SU-DHL-6 (cell line): ENCODE data around the gene PITPNC1.

Experiments
- H2AFZ ChIP-seq: fragments of 200-600 bp; sonication (generic); 2 replicates; pipeline ENCODE4 v1.6.1; 2014; ENCODE audit warnings: low read depth, mild to moderate bottlenecking, moderate library complexity, mixed read lengths, antibody characterized with exemption, low read length; ENCODE audit not compliant: severe bottlenecking
- H3F3A ChIP-seq: fragments of 200-600 bp; shearing (Covaris generic); 2 replicates; pipeline ENCODE4 v1.6.0; 2016; ENCODE audit warnings: antibody characterized with exemption, mild to moderate bottlenecking; ENCODE audit not compliant: insufficient read depth
- H3K27ac ChIP-seq: fragments of 200-600 bp; sonication (generic); 2 replicates; pipeline ENCODE4 v1.5.1; 2016; ENCODE audit warnings: low read depth, mild to moderate bottlenecking, low read length, moderate library complexity, mixed read lengths
- H3K27me3 ChIP-seq: fragments of 200-600 bp; sonication (generic), shearing (Covaris generic); 2 replicates; pipeline ENCODE4 v1.6.0; 2014; ENCODE audit warnings: mild to moderate bottlenecking, low read length
- H3K36me3 ChIP-seq: fragments of 200-600 bp; sonication (generic); 2 replicates; pipeline ENCODE4 v1.6.1; 2014; ENCODE audit warnings: mild to moderate bottlenecking, low read length, mixed read lengths
- H3K4me2 ChIP-seq: fragments of 300-600, 200-600 bp; shearing (Covaris generic), sonication (generic); 2 replicates; pipeline ENCODE4 v1.6.0; 2014; ENCODE audit warnings: low read length, low read depth, mild to moderate bottlenecking; ENCODE audit not compliant: poor library complexity, severe bottlenecking
- H3K4me3 ChIP-seq: fragments of 200-600 bp; sonication (generic); 2 replicates; pipeline ENCODE4 v1.5.1; 2014; ENCODE audit warnings: antibody characterized with exemption, low read length, mild to moderate bottlenecking, mixed read lengths; ENCODE audit not compliant: insufficient read depth, poor library complexity, severe bottlenecking
- H3K79me2 ChIP-seq: fragments of 200-600 bp; sonication (generic); 2 replicates; pipeline ENCODE4 v1.6.1; 2014; ENCODE audit warnings: mild to moderate bottlenecking, low read length, moderate library complexity; ENCODE audit not compliant: insufficient read depth
- H3K9ac ChIP-seq: fragments of 200-600 bp; sonication (generic); 2 replicates; pipeline ENCODE4 v1.7.0; 2014; ENCODE audit warnings: mild to moderate bottlenecking, low read length
- H3K9me2 ChIP-seq: fragments of 200-600 bp; sonication (generic); replicated peaks from 2 replicates; pipeline ENCODE4 v1.6.1; 2014; ENCODE audit warnings: low read length; ENCODE audit not compliant: insufficient read depth
- H3K9me3 ChIP-seq: fragments of 200-600 bp; sonication (generic); 2 replicates; pipeline ENCODE4 v1.6.1; 2014; ENCODE audit warnings: low read length, mixed read lengths; ENCODE audit not compliant: insufficient read depth
- H4K20me1 ChIP-seq: fragments of 200-600 bp; sonication (generic); 2 replicates; pipeline ENCODE4 v1.6.1; 2014; ENCODE audit warnings: low read depth, mild to moderate bottlenecking, antibody characterized with exemption, low read length, moderate library complexity, mixed read lengths
- EZH2phosphoT487 ChIP-seq: fragments of 200-600 bp; sonication (generic), shearing (Covaris generic); conservative IDR thresholded peaks from 2 replicates; pipeline ENCODE4 v1.6.1; 2018; ENCODE audit warnings: mild to moderate bottlenecking, antibody characterized with exemption, low read length, moderate library complexity, mixed read lengths
- TF ChIP-seq, protein P1 (sequence below): fragments of 200-600 bp; sonication (generic); IDR thresholded peaks from one replicate; pipeline ENCODE4 v1.5.1; 2017; ENCODE audit warnings: antibody characterized with exemption, mild to moderate bottlenecking, low read length, moderate library complexity; ENCODE audit not compliant: insufficient read depth, poor library complexity, severe bottlenecking

Gene PITPNC1

DNA sequence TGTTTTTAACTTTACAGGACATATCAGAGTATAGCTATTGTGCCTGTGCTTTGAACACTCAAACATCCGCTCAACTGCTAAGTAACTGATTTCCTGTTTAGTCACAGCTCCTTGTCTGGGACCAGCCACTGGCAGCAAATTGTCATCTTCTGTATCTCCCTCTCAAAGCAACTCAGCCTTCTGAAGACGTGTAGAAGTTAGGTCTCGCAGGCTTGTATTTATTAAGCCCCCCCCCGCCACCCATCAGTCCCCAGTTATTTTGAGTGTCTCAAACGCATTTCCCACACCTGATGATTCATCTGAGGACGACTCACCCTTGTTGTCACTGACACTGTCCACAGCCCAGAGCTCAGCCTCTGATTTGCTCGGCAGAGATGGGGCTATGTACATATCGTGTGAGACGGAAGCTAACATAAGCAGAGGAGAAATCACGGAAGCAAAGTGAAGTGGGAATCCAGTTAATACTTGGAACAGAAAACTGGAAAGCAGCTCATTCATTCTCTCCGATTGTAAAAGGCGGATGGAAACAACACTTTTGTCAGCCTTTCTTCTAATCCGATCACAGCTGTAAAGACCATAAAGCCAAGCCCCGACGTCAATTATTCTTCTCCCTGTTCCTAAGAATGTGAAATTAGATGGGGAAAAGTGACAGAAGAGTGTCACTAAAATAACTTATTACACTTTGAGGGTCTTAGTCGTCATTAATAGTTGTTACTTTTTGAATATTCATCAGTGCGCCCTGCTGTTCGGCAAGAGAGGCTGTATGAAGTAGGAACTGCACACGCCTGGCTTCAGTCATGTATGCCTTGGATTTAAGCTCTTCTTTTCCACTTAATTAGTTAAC lies 64.2 kb downstream of the PITPNC1 start:
- Histone ChIP-seq H3K27ac (no peak overlapping the region), H3K9me2 (no peaks in the 10 kb centered on the region), H3K4me3 (no peak overlapping the region), H3K9me3 (no peaks in the 10 kb centered on the region), H3K27me3 (no peaks in the 10 kb centered on the region), H4K20me1 (peaks cover 2% of the 10 kb centered on the region; the same call in 1 of the 2 replicates), H3K4me2 (peak overlapping the region; percentile 21), H3F3A (no peaks in the 10 kb centered on the region), H3K36me3 (no peaks in the 10 kb centered on the region), H3K9ac (no peak overlapping the region), H2AFZ (no peak overlapping the region), H3K79me2 (no peaks in the 10 kb centered on the region)
- no peak for TF ChIP-seq EZH2phosphoT487
- TF ChIP-seq, protein P1, sequence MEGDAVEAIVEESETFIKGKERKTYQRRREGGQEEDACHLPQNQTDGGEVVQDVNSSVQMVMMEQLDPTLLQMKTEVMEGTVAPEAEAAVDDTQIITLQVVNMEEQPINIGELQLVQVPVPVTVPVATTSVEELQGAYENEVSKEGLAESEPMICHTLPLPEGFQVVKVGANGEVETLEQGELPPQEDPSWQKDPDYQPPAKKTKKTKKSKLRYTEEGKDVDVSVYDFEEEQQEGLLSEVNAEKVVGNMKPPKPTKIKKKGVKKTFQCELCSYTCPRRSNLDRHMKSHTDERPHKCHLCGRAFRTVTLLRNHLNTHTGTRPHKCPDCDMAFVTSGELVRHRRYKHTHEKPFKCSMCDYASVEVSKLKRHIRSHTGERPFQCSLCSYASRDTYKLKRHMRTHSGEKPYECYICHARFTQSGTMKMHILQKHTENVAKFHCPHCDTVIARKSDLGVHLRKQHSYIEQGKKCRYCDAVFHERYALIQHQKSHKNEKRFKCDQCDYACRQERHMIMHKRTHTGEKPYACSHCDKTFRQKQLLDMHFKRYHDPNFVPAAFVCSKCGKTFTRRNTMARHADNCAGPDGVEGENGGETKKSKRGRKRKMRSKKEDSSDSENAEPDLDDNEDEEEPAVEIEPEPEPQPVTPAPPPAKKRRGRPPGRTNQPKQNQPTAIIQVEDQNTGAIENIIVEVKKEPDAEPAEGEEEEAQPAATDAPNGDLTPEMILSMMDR, result no peak

DNA sequence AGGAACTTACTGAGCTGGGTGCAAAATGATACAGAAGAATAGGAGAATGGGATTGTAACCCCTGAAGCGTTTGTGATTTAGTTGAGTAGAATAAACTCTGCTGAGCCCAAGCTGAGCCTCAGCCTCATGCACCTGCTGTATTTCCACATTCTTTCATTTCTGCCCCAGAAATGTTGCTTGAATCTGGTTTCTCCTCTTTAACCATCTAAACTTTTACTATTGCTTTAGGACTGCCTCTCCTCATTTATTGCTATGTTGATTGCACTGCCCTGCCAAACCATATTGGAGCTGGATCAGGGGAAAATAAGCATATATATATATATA lies 64.8 kb downstream of the PITPNC1 start:
- Histone ChIP-seq H3F3A (no peaks in the 10 kb centered on the region), H3K9me3 (no peaks in the 10 kb centered on the region), H3K27me3 (no peaks in the 10 kb centered on the region), H3K79me2 (no peaks in the 10 kb centered on the region), H3K36me3 (no peaks in the 10 kb centered on the region), H3K9me2 (no peaks in the 10 kb centered on the region), H3K4me3 (no peak overlapping the region), H3K27ac (no peak overlapping the region), H2AFZ (no peak overlapping the region), H4K20me1 (peaks cover 4% of the 10 kb centered on the region; the same call in 1 of the 2 replicates), H3K9ac (no peak overlapping the region), H3K4me2 (peak overlapping the region; percentile 21)
- TF ChIP-seq, protein P1, result no peak
- no peak for TF ChIP-seq EZH2phosphoT487

DNA sequence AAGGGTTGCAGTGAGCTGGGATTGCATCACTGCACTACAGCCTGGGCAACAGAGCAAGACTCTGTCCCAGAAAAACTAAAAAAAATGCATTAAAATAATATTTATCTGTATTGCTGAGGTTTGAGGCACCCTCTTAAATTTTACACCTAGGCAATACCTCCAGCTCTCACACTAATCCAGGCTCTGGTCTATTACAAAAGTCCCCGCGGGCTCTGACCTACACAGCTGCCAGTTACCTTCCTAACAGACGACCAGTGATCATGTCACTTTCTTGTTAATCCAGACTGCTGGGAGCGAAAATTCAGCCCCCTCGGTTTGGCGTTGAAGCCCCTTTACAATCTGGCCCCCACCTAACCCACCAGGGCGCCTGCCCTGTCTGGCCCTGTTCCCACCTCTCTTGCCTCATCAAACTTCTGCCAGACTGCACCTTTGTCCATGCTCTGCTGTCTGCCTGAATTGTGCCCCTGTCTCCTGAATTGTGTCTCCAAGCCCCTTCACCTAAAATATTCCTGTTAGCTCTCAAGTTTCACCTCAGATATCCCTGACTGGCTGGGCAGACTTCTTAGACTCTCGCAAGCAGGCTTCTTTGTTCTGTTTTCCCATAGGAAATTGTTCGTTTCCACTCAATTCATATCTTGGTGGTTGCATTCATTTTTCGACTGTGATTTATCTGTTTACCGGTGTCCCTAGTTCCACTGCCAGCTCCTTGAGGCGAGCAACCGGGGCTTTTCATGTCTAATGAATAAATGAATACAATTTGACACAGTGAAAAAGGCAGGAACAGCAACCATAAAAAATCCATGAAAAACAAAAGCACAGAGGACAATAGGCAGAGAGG lies 65.9 kb downstream of the PITPNC1 start:
- Histone ChIP-seq H3K79me2 (no peaks in the 10 kb centered on the region), H2AFZ (no peak overlapping the region), H3K9me2 (no peaks in the 10 kb centered on the region), H3K9me3 (no peaks in the 10 kb centered on the region), H3F3A (no peaks in the 10 kb centered on the region), H3K27ac (no peak overlapping the region), H3K4me3 (no peak overlapping the region), H3K27me3 (no peaks in the 10 kb centered on the region), H3K4me2 (no peak overlapping the region), H3K9ac (no peak overlapping the region), H4K20me1 (peaks cover 4% of the 10 kb centered on the region; the same call in 1 of the 2 replicates), H3K36me3 (no peaks in the 10 kb centered on the region)
- TF ChIP-seq EZH2phosphoT487, result no peak
- TF ChIP-seq, protein P1, result no peak
